GM19238 (cell line): ENCODE results near the gene SERBP1.
"Not testable (repeated sequence)": the region's sequence is repeated elsewhere in the genome, so short reads cannot be mapped to it uniquely, and the experiment has no call there.

ENCODE experiments used
- DNase-seq: peaks from one replicate; pipeline ENCODE4 v3.0.0; 2011; ENCODE audit warnings: low spot score; ENCODE audit not compliant: insufficient read length

Gene SERBP1

DNA sequence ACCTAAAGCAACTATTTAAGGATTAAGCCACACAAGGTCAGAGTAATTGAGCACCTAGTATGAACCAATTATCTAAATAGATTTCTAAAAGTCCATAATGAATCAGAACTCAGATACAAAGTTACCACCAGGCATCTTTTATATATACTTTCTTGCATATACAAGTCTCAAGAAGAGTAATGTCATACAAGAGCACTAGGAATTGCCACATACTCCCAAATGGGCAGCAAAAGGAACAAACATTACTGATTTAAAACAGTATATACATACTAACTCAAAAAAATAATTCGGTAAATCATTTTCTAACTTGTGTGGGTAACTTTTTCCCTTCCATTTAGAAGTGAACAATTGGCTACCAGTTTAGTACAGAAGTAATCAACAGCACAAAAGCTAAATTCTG lies 22.1 kb downstream of the SERBP1 start:
- DNase-seq, result no peak

DNA sequence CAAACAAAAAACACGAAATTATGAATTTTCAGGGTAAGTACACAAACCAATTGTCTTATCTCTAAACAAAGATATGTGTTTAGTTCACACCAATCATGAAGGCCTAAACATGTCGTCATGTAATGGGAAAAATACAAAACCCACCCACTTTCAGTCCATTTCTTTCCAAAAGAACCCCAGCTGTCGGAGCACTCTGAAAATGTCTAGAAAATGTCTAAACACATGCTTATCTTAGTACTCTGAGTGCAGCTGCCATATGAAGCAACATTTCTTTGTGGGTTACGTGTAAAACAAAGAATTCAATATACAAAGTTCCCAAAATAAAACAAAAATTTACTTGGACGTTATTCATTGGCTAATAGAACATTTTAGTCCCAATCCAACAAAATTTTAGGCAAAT lies 22.7 kb downstream of the SERBP1 start:
- no peak for DNase-seq

DNA sequence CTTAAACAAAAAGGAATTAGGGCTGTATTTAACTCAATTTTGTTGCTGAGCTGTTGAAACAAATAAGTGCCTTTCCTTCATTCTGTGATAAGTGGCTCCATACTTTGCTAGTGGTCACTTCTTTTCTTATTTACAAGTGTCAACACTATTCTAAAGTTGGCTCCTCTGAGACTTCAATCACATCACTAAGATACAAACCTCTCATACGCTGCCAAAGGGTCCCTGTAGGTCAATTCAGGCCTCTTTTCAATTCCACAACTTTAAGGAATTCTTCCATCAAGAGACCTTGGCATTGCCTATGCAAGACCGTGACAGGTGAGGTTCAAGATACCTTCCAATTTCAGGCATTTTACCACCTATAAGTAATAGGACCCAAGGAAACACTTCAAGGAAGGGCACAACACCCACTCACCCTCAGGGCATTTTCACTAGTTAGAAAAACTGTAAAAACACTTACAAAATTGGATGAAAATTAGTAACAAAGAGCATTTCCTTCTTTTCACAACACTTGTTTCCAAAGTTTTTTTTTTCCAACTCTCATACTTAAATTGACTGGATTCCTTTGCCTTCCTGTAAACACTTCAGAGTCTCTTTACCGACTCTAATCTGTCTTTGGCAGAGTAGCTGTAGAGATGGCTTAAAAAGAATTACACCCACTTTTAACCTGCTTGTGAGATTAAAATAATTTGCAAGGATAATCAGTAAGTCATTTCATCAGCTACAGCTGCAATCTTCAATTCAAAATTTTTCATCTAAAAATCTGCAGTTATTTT lies 24.5 kb downstream of the SERBP1 start:
- DNase-seq, result no peak

DNA sequence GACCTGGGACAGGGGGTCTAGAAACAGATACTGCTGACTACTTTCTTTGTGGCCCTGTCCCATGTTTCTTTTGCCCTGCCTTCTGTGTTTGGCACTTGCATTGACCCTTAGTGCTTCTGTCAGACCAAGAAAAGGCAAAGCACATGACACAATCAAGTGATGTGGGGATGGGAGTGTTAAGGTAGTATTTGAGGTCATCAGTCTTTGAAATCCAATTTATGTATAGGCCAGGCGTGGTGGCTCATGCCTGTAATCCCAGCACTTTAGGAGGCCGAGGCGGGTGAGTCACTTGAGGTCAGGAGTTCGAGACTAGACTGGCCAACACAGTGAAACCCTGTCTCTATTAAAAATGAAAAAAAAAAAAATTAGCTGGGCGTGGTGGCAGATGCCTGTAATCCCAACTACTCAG lies 26.0 kb downstream of the SERBP1 start:
- DNase-seq, result no peak

DNA sequence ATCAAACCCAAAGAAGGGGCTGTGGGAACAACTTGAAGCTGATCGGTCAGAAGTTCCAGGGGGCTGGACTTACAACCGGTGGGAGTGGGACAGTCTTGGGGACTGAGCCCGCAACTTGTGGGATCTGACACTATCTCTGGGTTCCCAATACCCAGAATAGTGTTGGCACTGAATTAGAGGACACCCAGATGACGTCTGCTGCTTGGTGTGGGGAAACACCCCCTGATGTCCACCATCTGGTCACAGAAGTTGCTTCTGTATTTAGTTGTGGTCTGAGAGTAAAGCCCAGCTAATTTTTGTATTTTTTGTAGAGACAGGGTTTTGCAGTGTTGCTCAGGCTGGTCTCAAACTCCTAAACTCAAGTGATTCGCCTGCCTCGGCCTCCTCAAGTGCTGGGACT lies 28.8 kb downstream of the SERBP1 start:
- DNase-seq, result no peak

DNA sequence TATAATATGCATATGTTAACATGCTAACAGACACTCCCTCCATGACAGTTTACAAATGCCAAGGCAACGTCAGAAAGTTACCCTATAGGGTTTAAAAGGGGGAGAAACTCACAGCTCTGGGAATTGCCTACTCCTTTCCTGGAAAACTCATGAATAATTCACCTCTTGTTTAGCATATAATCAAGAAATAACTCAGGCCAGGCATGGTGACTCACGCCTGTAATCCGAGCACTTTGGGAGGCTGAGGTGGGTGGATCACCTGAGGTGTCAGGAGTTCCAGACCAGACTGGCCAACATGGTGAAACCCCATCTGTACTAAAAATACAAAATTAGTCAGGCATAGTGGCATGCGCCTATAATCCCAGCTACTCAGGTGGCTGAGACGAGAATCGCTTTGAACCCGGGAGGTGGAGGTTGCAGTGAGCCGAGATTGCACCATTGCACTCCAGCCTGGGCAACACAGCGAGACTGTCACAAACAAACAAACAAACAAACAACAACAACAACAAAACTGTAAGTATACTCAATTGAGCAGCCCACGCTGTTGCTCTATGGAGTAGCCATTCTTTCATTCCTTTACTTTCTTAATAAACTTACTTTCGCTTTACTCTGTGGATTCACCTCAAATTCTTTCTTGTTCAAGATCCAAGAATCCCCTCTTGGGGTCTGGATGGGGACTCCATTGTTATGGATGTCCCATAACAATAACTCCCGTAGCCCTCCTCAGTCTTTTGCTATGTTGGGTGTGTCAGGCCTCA lies 30.0 kb downstream of the SERBP1 start:
- not testable (repeated sequence) for DNase-seq

DNA sequence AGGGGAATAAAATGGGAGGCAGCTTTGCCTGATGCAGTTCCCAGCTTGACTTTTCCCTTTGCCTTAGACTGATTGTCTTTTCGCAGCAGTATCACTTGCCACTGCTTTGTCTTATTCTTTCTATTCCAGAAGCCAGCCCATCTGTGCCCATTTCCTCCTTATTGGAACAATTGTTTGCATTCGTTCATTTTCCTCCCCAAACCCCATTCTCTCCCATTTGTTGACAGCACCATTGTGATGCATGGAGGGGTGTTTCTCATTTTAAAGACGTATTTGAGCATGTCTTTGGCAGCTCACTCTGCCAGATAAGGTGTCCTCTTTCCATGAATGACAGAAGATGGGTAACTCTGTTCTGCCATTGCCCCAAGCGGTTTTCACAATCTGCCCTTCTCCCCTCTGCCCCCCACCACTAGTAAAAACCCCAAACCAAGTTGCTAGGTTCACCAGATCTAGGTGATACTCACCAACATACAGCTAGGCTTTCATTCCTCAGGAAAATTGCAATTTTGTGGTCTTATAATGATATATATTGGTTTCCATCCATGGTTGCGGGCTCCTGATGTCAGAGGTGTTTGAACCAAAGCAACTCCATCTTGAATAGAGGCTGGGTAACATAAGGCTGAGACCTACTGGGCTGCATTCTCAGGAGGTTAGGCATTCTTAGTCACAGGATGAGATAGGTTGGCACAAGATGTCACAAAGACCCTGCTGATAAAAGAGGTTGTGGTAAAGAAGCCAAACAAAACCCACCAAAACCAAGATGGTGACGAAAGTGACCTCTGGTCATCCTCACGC lies 30.8 kb downstream of the SERBP1 start:
- DNase-seq, result no peak

DNA sequence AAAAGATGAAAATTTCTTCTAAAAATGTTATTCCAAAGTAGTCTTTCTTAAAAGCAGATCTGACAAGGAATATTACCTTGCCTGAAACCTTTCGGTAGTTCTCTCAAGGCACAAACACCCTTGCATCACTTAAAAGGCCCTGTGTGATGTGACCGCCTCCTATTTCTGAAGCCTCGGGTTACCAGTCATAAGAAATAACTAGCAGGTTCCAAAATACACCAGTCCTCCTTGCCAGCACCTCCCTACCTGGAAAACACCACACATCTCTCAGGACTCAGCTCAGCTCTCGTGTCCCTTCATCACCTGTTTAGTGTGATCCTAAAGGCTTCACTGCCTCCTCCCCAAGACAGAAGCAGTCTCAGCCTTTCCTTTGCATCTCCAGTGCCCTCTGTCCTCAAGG lies 35.7 kb downstream of the SERBP1 start:
- no peak for DNase-seq

DNA sequence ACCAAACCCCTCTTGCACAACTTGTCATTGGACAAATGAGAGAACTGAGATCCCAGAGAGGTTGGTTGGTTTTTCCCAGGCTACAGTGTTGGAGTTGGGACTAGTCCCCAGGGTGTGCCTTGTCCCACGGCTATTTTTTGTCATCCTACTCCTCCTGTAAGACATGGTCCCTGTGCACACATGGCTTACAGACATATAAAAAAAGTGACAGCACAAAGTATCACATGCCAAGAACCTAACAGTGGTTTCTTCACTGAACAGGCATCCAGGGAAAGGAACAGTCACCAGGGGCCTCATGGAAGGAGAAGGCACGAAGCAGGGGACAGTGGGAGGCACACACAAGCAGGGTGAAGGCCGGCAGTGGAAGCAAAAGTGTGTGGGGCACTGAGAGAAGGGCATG lies 36.5 kb downstream of the SERBP1 start:
- no peak for DNase-seq

DNA sequence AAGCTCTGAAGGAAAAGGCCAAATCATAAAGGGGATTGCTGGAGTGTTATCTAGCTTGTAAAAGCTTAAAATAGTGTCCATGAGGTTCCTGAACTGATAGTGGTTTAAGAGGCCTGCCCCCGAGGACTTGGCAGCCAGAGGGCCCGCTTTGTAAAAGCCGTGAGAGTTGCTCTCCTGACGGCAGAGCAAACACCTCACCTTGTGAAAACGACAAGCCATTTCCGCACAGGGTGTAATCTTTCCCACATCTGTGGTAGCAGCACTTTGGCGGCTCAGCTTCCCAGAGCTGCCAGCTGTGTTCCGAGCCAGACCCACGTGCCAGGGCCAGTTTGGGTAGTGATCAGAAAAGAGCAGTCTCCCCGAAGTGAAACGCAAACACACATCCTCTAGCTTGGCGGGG lies 37.0 kb downstream of the SERBP1 start:
- DNase-seq, result no peak

DNA sequence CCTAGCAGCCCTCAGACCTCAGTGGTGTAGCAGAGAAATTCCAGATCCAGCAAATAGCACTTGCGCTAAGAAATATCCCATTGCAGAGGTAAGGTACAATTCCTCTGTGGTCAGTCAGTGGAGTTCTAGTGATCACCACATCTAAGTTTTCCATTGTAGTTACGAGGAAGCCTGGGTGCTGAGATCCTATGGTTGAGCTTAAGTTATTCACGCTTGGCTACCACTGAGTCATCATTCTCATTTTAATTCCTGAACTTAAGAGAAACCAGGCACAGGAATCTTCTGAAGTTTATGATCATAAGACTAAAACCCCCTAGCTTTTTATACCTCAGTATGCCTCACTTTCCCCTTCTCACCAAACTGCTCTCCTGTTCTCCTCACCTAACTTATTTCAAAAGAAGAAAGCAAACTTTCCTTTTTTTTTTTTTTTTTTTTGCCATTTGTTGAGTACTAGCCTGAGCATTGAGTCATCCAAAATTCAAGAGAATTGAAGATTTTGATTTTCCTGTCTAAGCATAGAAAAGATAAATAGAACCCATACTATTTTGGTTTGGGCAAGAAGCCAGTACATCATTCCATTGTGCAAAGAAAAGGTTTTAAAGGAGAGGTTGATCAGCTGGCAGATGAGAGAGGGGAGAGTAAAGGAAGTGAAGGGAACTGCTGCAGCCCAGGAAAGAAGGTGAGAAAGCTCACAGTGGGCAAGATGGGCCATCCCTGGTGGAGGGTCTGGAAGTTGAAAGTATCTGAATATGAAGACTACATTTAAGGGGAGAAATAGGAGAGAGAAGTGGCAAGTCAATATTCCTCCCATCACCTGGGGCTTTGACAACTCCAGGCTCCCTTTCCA lies 39.9 kb downstream of the SERBP1 start:
- no peak for DNase-seq

DNA sequence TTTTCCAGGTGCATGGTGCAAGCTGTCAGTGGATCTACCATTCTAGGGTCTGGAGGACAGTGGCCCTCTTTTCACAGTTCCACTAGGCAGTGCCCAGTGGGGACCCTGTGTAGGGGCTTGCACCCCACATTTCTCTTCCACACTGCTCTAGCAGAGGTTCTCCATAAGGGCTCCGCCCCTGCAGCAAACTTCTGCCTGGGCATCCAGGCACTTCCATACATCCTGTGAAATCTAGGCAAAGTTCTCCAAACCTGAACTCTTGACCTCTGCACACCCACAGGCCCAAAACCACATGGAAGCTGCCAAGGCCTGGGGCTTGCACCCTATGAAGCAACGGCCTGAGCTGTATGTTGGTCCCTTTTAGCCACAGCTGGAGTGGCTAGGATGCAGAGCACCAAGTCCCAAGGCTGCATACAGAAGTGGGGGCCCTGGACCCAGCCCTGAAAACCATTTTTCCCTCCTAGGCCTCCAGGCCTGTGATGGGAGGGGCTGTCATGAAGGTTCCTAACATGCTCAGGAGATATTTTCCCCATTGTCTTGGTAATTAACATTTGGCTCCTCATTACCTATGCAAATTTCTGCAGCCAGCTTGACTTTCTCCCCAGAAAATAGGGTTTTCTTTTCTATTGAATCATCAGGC lies 46.1 kb downstream of the SERBP1 start:
- no peak for DNase-seq

DNA sequence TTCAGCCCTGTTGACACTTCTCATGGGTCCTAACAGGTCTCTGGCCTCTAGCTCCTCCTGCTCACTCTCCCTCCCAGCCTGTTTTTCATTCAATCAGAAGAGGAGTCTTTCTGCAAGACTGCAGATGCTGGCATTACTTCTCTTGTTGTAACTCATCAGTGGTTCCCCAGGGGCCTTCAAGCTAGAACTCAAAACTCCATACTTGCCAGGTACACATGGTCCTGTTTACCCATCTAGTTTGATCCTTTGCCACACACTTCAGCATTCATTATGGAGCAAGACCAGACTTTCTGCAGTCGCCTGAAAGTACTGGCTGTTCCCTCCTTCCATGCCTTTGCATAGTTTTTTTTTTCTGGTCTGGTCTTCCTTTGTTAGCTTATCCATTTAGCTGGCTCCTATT lies 47.9 kb downstream of the SERBP1 start:
- no peak for DNase-seq

DNA sequence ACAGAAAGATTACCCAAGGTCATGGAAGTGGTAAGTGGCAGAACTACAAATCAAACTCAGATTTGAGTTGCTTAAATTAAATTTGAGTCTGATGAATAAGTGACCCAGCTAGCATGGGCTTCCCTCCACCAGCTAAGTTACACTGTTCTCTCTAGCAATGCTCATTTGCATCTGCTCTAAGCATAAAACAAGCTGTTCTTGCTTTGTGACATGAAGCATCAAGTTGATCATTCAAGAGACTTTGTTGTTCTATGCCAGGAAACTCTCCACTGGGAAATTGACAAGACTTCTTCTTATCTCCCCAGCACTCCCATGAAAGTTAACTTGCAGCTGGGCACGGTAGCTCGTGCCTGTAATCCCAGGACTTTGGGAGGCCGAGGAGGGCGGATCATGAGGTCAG lies 49.0 kb downstream of the SERBP1 start:
- DNase-seq, result no peak

DNA sequence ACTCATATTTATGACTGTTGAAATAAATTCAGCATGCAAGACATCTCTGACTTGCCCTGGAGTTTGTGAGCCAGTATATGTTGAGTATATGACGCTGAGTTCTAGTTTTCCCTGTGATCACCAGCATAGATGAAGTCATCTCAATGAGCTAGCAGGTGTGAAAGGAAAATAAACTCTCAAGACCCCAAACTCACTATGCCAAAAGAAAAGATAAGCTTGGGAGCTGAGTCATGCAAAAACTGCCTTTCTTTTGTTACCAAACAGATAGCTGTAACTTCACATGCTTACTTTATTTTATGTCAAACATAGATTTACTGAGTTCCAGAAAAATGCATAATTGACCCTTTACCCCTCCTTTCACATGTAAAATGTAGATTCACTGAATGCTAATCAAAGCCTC lies 52.9 kb downstream of the SERBP1 start:
- DNase-seq, result no peak

DNA sequence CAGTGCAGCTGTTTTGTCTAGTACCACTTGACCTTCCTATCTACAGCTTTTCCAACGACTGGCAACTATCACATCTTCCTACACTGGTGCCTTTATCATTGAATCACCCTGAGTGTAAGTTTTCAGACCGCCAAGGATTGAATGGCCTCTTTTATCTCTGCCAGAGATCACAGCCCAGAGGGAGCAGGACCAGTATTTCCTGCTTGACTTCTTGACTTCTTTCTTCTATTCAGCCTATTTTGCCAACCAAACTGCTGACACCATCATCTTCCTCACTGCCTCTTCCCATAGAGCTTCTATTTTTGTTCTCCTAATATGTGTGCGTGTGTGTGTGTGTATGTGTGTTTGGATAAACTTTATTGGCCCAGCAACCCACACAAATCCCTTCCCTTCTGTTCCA lies 53.8 kb downstream of the SERBP1 start:
- DNase-seq, result no peak

DNA sequence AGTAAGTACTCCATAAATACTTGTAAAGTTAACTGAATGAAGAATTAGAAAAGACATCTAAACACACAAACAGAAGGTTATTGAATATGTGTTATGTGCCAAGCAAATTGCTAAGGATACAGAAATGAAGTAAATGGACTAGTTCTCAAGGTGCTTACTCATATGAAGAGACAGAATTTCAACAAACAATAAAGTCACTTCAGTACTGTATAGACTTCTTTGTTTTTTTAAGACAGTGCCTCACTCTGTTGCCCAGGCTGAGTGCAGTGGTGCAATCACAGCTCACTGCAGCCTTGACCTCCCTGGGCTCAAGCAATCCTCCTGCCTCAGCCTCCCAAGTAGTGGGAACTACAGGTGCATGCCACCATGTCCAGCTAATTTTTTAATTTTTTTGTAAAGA lies 57.3 kb downstream of the SERBP1 start:
- DNase-seq, result no peak

DNA sequence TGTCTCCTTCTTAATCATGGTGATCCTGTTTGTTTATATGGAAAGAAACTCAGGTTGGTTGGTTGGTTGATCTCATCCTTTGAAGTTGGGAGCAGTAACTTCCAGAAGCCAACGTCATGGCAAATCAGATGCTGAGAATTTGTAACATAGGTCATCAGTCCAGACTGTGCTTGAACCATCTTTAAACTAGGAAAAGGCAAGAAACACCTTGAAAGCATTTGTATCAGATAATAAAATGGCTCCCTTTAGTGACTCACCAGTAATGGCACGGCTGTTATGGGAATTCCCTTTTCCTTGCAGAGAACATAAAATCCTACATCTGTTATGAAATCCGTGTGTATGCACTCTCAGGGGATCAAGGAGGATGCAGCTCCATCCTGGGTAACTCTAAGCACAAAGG lies 58.1 kb downstream of the SERBP1 start:
- no peak for DNase-seq

DNA sequence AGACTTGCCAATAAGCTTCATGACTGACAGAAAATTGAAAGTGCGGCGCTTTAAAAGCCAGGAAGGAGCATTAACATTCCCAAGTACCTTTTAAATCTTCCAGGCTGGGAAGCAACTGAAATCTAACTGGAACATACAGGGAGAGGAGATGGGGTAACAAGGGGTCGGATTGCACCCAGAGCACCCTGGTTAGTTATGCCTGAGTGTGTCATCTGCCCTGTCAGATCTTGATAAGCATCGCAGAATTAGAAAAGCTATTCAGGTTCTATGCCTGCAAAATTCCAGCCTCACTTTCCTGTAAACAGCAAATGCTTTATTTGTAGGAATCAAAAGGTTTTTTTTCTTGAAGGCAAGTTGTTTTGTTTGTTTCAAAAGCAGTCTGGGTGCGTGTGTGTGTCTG lies 58.5 kb downstream of the SERBP1 start:
- DNase-seq, result no peak

DNA sequence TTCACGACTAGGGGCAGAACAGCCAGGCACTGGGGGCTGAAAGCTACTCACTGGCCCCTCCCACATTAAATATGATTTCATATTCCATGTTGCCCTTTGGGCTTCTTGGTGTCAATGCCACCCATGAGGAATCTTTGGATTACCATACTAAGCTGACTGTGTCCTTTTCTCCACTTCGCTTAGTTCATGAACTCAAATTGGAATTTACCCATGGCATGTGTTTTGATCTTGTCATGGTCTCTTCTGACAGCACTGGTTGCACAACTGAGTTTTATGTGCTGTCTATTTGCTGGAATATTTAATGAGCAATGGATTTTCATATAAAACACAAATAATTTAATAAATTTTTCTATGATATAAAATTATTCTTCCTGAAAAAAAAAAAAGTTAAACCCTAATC lies 59.2 kb downstream of the SERBP1 start:
- DNase-seq, result no peak

DNA sequence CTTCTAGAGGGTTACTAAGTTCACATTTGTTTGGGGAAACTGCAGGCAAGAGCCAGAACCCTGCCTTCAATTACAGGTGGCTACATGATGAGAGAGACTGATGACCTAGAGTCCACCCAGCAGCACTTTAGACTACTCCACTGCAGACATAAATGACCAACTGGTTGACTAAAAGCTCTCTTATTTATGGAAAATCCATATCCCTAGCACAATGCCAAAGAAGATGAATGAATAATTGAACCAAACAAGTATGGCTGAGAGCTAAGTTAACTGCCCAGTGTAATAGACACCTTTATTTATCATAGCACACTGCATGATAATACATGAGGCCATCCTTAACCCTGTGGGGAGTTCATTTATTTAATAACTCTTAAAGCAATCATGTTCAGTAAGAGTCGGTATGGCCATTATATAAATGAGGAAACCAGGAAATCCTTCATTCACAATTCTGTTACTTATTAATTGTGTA lies 62.1 kb downstream of the SERBP1 start:
- DNase-seq, result no peak
